ENCODE measurements around the gene STUM.

- TF ChIP-seq POLR2AphosphoS5 (IDR thresholded peaks at IDR 0.05; ENCODE audit: low read length), result no peak
- TF ChIP-seq RAD21 (IDR thresholded peaks at IDR 0.05; ENCODE audit: insufficient read depth, low read depth, low read length), result no peak
- no peak for TF ChIP-seq FOXM1 (IDR thresholded peaks at IDR 0.05; ENCODE audit: low read depth, low read length)
- TF ChIP-seq ZNF24 (IDR thresholded peaks at IDR 0.05), result no peak
- no peak for TF ChIP-seq NFYB (IDR thresholded peaks at IDR 0.05; ENCODE audit: insufficient read depth, low read depth, low read length)
- TF ChIP-seq TAF1 (IDR thresholded peaks at IDR 0.05; ENCODE audit: borderline replicate concordance, low read depth, low read length), result no peak
- no peak for TF ChIP-seq POLR2A (IDR thresholded peaks at IDR 0.05; ENCODE audit: low read depth, low read length)
- no peak for TF ChIP-seq NR2C2 (IDR thresholded peaks at IDR 0.05; ENCODE audit: borderline replicate concordance, control insufficient read depth, insufficient read length, low read depth)
- TF ChIP-seq YY1 (IDR thresholded peaks at IDR 0.05; ENCODE audit: low read depth, low read length), result no peak
Measured at GRCh38 chr1:226647719-226648118, 99.2 kb downstream of the STUM start.
